Activated CD8-positive, alpha-beta memory T cell treated with anti-CD3 and anti-CD28 coated beads, Interleukin-2, amount 50 U/mL, for 1 hour (primary cell): ENCODE measurements around the gene TTYH1.
A peak's percentile ranks its signal among the peaks of the same experiment; 100 is the strongest.
"Not testable (repeated sequence)": the region's sequence is repeated elsewhere in the genome, so short reads cannot be mapped to it uniquely, and the experiment has no call there.

Source experiments
- DNase-seq: peaks from one replicate; pipeline ENCODE4 v3.0.0-alpha.2; 2020; ENCODE audit errors: extremely low read depth

Gene TTYH1

DNA sequence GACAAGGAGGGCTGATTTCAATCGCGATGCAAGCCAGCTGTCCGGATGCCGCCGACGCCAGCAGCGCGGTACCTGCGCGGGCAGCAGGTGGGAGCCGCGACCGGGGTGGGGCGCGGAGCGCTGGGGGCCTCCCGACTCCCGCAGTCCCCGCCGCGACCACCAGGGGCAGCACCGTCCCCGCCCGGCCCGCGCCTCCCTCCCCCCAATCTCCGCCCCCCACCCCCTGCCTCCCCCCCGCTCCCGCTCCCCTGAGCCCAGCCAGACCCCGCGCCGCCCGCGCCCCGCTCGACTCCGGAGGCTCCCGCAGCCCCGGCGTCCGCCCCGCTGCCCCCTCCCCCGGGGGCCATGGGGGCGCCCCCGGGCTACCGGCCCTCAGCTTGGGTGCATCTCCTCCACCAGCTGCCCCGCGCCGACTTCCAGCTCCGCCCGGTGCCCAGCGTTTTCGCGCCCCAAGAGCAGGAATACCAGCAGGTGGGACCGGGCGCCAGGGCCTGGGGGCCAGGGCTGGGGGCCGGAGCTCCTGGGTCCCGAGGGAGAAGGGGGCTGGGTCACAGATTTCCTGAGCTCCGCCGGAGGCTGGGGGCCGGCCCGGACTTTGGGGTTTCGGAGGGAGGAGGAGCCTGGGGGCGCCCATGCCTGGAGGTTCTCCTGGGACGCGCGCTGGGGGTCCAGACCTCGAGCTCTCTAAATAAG is at the start of gene TTYH1:
Gene TTYH1, plus strand, starts transcription at position 257 of the 693 bp plus-strand sequence. Its CDS starts 89 bp downstream, at position 346.
- DNase-seq = no peak

DNA sequence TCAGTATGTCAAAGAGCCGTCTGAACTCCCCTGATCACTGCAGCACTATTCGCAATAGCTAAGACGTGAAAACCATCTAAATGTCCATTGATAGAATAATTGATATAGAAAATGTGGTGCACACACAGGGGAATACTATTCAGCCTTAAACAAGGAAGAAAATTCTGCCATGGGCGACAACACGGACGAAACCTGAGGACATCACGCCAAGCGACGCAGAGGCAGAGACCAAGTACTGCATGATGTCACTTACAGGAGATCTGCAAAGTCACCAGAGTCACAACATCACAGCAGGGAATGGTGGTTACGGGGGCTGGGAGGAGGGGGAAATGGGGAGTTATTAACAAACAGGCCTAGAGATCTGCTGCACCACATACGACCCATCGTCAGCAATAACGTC is 49.5 kb upstream of the TTYH1 start:
- not testable (repeated sequence) for DNase-seq

DNA sequence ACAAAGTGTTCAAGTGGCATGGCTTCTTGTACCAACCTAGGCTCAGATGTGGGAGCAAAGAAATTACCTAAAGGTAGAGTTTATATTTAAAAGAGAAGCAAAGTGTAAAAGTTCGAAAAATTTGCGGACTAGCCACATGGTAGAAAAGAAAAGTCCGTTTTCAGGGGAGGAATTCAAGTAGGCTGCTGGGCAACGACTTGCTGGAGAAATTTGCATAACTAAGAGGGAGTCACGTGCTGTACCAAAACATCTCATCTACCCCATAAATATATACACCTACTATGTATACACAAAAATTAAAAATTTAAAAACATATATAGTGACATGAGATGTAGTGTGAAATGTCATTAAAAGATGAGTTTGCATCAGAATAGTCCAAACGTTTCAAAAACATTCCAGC is 48.5 kb upstream of the TTYH1 start:
- no peak for DNase-seq

DNA sequence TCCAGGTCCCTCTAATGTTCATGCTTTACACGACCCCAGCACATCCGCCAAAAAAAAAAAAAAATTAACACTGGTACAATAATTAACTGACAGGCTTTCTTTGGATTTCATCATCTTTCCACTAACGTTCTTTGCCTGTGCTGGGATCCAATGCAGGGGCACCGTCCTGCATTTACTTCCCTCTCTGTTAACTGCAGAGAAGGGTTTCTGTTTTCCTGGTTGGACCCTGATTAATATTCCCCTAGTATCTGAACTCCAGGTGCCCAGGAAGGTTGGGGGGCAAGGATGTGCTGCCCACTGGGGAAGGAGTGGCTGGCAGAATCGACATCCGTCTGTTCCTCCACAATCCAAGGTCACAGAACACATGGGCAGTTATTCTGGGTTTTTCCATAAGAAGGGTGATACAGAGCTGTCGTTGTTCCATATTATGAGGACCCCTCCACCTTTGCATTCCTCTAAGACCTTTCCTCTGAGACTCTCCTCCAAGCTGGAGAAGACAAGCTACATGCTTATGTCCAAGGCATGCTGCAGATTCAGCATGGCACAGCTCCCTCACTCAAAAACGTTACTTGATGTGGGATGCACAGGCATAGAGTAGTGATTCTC is 46.1 kb upstream of the TTYH1 start:
- DNase-seq = no peak

DNA sequence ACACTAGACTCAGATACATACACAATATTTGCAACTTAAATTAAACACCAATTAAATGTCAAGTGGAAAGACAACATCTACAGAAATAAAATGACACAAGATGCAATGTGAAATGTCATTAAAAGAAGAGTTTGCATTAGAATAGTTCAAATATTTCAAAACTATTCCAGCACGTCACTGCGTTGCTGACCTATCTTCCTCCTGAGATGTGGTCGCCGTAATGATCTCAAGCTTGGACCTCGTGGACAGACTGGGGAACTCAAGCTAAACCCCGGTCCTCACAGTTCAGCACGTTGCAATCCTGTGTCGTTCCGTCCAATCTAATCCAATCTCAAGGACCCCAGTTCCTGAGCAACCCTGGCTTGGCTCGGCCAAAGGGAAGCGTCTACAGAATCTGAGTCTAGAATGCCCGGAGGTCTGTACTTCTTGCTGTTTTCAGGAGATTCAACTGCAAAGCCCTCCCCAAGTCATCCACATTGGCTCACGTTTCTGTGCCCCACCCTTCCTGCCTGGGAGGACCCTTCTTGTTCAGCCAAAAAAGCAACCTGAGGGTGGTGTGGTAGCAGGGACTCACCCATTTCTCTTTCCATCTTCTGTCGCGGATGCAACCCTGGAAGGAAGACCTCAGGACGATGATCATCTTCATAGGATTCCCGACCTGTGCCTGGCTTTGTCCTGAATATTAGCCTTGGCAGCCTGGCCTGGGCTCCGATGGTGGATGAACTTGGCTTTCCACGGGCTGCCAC is 45.4 kb upstream of the TTYH1 start:
- DNase-seq = not testable (repeated sequence)

DNA sequence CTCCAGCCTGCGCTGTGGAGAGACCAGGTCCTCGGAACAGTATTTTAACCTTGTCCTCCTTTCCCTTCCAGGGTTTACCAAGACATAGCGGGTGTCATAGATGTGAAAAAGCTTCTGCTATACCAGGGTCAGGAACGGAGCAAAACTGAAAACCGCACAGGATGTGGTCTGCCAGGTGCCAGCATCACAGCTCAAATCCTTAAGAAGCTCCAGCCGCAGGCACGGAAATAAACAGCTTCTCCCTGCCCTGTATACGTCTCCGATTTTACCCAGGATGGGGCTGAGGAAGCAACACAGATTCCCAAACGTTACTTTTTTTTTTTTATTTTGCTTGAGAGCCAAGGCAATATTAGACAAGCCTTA is 44.8 kb upstream of the TTYH1 start:
- DNase-seq = not testable (repeated sequence)

DNA sequence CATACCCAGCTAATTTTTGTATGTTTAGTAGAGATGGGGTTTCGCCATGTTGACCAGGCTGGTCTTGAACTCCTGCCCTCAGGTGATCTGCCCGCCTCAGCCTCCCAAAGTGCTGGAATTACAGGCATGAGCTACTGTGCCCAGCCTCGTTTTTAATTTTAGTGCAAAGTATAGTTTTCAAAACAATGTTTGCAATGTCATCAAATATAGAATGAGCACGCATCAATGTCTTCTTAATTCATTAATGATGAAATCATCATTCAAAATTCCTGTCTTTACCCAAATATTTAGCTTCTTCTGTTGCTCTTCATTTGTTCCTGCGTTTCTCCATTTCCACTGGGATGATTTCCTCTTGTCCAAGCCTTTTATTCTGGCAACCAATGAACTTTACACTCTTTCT is 43.8 kb upstream of the TTYH1 start:
- DNase-seq = not testable (repeated sequence)

DNA sequence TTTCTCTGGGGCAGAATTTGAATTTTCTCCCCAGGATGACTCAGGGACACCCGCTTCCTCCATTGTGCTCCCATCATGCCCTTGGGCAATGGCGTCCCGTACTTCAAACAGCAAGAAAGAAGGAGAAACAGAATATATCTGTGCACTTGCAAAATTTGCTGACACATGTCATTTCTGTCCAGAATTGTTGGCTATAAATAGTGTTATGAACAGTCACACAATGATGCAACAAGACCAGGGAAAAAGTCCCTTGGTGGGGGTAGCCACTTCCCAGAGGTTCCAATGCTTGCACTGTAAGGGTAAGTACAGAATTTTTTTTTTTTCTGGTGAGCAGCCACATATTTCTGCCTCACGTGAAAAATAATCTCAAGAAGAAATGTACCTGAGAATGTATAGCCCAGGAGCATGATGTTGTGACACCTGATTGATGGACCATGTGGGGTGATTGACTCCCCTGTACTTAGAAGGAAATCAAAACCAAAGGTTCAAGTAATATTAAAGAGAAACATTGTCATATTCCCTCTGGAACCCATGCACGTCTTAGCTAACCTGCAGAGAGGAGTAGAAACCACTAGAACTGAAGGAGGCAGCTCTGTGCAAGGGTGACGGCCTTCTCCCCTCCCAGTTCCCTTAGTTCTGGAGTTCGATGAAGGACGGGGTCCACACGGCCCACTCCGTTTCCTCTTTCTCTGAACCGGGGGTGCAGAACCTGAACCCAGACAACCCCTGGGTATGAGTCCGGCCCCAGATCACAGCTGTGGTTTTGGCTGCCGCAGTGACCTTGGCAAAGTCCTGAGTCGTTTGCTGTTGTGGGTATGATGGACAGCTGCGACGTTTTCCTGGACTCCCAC is 41.3 kb upstream of the TTYH1 start:
- DNase-seq = no peak

DNA sequence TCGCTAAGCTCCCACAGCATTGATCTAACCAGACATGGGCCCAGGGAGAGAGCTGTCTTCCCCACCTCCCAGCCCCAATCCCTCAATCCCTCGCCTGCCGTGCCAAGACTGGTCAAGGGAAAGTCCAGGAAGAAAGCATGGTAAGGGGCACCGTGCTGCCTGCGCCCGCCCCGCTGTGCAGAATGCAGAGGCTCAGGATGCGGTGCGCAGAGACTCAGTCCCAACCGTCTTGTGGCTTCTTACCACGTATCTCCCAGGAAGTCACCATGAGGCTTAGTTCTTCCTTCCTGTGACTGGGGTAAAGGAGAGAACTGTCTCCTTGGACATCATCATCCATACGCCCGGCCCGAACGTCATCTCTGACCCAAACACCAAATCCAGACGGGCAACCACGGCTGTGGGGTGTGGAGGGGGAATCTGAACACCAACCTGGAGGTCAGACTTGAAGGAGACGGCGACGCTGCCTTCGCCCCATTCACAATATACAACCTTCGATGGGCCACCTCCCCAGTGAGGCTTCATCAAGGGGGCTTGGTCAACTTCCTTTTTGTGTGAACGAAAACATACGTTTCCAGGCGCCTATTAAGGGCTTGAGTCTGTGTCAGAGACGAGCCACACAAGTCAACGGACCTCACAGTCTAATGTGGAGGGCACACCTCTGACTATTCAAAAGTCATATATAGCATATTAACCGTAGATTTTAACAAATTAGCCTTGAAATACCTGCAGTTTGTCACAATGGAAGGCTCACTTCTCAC is 39.9 kb upstream of the TTYH1 start:
- DNase-seq = not testable (repeated sequence)

DNA sequence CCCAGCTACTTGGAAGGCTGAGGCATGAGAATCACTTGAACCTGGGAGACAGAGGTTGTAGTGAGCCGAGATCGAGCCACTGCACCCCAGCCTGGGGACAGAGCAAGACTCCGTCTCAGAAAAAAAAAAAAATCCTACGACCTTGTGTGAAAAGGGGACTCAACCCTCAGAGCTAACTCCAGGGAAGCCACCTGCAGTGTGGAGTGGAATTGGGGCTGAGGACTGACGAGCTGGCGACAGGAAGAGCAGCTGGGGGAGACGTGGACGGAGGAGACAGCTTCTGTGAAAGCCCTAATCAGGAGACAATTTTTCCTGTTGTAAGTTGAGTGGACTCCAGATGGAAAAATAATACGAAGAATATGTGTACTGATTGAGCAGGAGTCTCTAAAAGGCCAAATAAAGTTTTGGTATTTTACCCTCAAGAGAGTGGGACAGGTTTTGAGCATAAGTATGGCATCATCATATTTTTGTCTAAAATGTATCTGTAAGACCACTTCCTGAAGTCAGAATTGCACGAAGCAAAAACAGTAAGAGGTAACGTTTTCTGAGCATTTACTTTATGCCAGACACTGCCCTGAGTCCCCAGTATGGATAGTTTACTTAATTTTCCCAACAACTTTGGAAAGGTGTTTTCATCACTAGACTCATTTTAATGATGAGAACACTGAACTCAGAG is 38.5 kb upstream of the TTYH1 start:
- DNase-seq = no peak

DNA sequence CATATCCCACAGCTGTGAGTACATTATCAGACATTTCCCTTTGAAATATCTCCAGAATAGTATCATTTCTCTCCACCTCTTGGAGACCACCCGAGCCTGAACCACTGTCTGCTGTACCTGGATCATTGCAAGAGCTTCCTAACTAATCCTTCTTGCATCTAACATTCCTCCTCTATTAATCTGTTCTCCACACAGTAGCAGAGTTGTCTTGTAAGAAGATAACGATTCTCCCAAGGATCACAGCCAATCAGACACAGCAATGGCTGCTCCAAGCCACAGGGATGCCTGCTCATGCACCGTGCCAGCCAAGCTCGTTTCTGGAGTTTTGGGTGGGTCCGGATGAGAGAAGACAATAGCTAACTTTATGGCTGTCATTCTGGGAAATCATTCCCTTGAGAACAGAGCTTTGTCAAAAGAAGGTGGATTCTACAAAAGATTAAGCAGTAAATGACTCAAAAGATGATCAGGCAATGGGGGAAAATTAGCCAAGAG is 36.0 kb upstream of the TTYH1 start:
- no peak for DNase-seq

DNA sequence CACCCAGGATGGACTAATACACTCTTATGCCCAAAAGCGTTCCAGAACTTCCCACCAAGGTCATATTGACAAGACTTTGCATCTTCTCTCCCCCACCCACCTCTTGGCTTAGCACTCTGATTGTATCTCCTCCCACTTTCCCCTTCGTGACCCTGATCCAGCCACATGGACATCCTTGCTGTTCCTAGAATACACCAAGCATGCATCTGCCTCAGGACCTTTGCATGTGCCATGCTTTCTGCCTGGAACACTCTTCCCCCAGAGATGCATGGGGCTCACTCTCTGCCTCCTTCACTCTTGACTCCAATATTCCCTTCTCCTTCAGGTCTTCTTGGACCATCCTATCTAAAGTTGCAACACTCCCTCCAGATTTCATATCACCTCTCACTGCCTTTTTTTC is 34.4 kb upstream of the TTYH1 start:
- no peak for DNase-seq

DNA sequence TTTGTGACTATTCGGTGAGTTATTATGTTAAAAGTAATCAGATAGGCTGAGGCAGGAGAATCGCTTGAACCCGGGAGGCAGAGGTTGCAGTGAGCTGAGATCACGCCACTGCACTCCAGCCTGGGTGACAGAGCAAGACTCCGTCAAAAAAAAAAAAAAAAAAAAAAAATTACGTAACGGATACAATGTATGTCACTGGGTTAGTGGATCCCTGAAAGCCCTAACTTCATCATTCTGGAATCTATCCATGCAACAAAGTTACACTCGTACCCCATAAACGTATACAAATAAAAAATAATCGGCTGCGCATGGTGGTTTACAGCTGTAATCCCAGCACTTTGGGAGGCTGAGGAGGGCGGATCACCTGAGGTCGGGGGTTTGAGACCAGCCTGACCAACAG is 33.2 kb upstream of the TTYH1 start:
- DNase-seq = not testable (repeated sequence)

DNA sequence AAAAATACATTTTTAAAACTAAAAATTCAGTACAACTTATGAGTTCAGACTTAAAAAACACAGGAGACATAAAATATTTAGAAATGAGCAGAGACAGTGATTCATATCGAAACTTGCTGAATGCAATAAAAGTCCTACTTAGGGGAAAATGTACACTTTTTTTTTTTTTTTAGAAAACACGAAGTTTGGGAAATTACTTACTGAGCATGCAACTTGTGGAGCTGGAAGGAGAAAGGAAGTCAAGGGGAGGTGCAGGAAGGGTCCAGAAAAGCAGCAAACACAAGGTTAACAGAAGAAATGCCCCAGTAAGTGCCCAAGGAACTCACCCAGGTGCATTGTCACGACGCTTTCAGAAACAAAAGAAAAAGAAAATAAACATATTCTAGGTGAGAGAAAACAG is 31.9 kb upstream of the TTYH1 start:
- no peak for DNase-seq

DNA sequence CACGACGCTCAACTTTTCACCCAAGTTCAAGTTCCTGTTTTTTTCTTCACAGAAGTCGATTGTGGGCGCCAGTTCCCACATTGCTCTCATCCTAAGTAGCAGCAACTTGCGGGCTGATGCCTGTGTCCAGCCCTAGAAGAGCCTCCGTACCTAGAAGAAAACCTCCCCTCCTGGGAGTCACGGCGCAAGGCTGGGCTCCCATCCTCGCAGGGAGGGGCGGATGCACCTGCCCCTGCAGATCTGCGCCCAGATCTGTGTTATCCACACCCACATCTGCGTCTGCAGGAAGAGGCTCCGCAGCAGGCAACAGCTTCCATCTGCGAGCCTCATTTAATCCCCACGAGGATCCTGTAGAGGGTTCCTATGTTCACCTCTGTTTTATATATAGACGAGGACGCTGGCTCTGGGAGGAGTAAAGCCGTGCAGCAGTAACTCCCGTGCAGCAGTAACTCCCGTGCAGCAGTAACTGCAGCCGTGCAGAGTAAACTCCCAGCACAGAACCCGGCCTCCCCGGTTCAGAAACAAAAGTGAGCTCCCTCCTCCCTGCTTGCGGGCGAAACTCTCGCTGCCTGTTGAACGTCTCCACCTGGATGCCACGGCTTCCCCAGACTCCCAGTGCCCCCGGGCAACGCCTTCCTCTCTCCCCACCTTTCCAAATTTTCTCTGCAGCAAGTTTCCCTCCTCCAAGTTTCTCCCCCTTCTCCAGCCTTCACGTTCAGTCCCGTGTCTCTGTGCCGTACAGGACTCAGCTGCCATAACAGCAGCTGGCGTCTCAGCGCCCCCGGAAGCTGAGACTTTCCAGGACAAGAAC is 27.1 kb upstream of the TTYH1 start:
- no peak for DNase-seq

DNA sequence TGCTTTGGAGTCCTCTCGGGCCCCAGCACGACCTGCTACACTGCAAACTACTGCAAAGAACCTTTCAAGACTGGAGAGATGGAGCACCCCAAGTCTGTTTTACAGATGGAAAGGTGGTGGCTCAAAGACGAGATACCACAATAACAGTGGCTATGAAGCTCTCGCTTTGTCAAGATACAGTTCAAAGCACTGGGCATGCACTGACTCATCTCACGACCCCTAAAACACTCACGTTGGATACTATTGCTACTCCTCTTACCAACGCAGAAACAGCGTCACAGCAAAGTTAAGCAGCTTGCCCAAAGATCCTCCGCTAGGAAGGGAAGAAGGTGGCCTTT is 26.5 kb upstream of the TTYH1 start:
- no peak for DNase-seq

DNA sequence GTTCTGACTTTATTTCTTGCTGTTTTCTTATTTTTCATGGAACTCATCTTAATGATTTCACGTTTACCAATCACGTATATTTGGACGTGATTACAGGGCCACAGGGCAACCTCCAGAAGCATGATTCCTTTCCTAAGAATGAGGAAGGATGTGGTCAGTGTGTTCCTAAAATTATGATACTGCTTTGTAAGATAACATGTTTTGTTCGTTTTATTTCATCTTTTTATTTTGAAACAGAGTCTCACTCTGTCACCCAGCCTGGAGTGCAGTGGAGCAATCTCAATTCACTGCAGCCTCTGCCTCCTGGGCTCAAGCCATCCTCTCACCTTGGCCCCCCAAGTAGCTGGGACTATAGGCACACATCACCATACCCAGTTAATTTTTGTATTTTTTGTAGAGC is 25.7 kb upstream of the TTYH1 start:
- no peak for DNase-seq

DNA sequence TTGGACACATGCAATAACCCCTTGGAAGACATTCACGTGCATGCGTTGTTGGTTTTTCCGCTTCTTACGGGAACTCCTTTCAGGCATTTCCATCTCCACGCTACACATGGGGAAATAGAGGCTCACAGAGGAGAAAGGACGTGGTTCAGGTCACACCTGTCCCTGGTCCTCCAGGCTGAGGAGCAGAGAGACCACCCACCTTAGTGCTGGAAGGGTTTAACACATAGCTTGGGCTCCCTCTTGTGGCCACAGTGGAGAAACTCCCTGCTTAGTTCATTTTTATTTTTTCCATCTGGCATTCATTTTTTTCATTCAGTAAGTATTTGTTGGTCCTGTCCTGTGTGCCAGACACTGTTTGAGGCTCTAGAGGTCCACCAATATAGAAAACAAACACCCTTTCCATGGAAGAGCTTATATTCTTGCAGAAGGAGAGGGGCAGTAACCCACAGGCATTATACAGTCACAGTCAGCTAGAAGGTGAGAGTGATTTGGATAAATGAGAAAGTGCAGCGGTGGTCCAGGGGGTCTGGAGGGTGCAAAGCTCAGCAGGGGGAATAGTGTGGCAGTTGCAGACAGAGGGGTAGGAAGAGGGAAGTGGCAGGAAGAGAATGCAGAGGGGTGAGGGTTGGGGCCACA is 24.2 kb upstream of the TTYH1 start:
- peak; percentile 55 for DNase-seq

DNA sequence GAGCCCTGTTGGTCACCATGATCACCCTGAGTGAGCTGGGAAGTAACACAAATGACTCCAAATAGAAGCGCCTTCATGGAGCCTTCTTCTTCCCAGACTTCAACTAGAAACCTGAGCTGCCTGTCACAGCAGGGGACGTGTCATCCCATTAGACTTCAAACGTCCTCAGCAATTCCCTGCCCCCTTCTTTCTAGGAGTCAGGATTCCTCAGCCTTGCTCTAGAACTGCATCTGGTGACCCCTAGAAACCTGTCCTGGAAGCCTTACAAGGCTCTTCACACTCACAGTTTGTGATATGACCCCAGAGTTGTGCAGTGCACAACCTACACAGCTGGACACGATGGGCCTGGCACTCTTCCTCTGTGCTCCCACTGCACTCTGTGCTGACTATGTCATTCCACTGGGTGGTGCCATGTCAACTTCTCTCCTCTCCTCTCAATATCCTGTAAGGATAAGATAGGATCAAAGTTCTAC is 23.6 kb upstream of the TTYH1 start:
- no peak for DNase-seq
